GM12878 (cell line): ENCODE data around the gene IFNB1. TPM values are rescaled to one million over a fixed set of nuclear protein-coding genes. Genes with fewer than 3 reads are reported as not detected.
A peak's percentile ranks its signal among the peaks of the same experiment; 100 is the strongest.

Experiments used
- BHLHE40 ChIP-seq, 2 experiments: fragments of 450-650 bp in 1 of 2; IDR thresholded peaks; 2 replicates each; pipeline ENCODE4 v1.6.1; 2011 to 2017; ENCODE audit warnings: low read depth in 2 of 2, borderline replicate concordance in 1 of 2, improper control_type of control experiment in 1 of 2, low read length in 1 of 2, mild to moderate bottlenecking in 1 of 2
- CBX3 ChIP-seq: fragments of 200-600 bp; sonication (generic); IDR thresholded peaks from 2 replicates; pipeline ENCODE4 v1.6.1; 2016; ENCODE audit warnings: low read depth, borderline replicate concordance
- CHD4 ChIP-seq: fragments of 200-600 bp; sonication (generic); IDR thresholded peaks from 2 replicates; pipeline ENCODE4 v1.6.1; 2016; ENCODE audit warnings: mild to moderate bottlenecking
- HDAC2 ChIP-seq: fragments of 200-600 bp; sonication (generic); IDR thresholded peaks from 2 replicates; pipeline ENCODE4 v1.6.1; 2017
- IKZF2 ChIP-seq, 2 experiments: fragments of 450-650 bp; IDR thresholded peaks; 2 replicates each; pipeline ENCODE4 v1.6.1; 2017; ENCODE audit warnings: mild to moderate bottlenecking in 2 of 2, moderate library complexity in 2 of 2
- NBN ChIP-seq: fragments of 450-650 bp; IDR thresholded peaks from 2 replicates; pipeline ENCODE4 v1.6.1; 2016
- NFYA ChIP-seq: IDR thresholded peaks from 2 replicates; pipeline ENCODE4 v1.6.1; 2011; ENCODE audit warnings: low read depth, mild to moderate bottlenecking, low read length, improper control_type of control experiment, borderline replicate concordance
- NRF1 ChIP-seq: conservative IDR thresholded peaks from 2 replicates; pipeline ENCODE4 v1.6.1; 2011; ENCODE audit warnings: mild to moderate bottlenecking, low read depth, low read length, improper control_type of control experiment
- POLR2A ChIP-seq: IDR thresholded peaks from 2 replicates; pipeline ENCODE4 v1.6.1; 2011; ENCODE audit warnings: low read depth, mild to moderate bottlenecking, low read length
- RAD21 ChIP-seq: IDR thresholded peaks from 2 replicates; pipeline ENCODE4 v1.6.1; 2011; ENCODE audit warnings: mild to moderate bottlenecking, low read depth, low read length, moderate library complexity; ENCODE audit not compliant: insufficient read depth
- SMARCA5 ChIP-seq: fragments of 450-650 bp; IDR thresholded peaks from 2 replicates; pipeline ENCODE4 v1.6.1; 2017; ENCODE audit warnings: mild to moderate bottlenecking
- SUPT20H ChIP-seq: IDR thresholded peaks from 2 replicates; pipeline ENCODE4 v1.6.1; 2011; ENCODE audit warnings: low read depth, mild to moderate bottlenecking, low read length, moderate library complexity, borderline replicate concordance; ENCODE audit not compliant: control insufficient read depth
- ZBED1 ChIP-seq: IDR thresholded peaks from 2 replicates; pipeline ENCODE4 v1.6.1; 2016; ENCODE audit warnings: borderline replicate concordance
- ZZZ3 ChIP-seq: IDR thresholded peaks from 2 replicates; pipeline ENCODE4 v1.6.1; 2011; ENCODE audit warnings: low read depth; ENCODE audit not compliant: control insufficient read depth, insufficient read length
- polyA plus RNA-seq, 11 experiments: library from polyadenylated mRNA; depleted of rRNA in 4 of 11; unstranded in 6 of 11; stranded (reverse) in 5 of 11; fragments of >200 nt; fragmentation: Nextera tagmentation in 4 of 11; fragmentation: Illumina TruSeq in 1 of 11; extraction: Ambion mirVana in 4 of 11; extraction: Trizol in 1 of 11; gene quantifications; 1 replicate in 1 of 11; 2 replicates in 10 of 11; pipeline versions ENCODE4 v1.2.1 to v1.2.3, GENCODE V29; 2011 to 2016; ENCODE audit warnings: inconsistent platforms in 2 of 11, missing spikeins in 2 of 11, low read depth in 1 of 11
- total RNA-seq, 4 experiments: library from RNA; depleted of rRNA in 3 of 4; stranded (reverse); fragments of >200 nt in 3 of 4; fragmentation: Illumina TruSeq in 1 of 4; extraction: Trizol in 1 of 4; gene quantifications; 2 replicates each; pipeline versions ENCODE4 v1.2.1 to v1.2.3, GENCODE V29; 2013 to 2021
- TF ChIP-seq, protein P1 (sequence below): fragments of 450-650 bp; formaldehyde crosslinking; IDR thresholded peaks from 2 replicates; pipeline ENCODE4 v1.4.0; 2020; ENCODE audit warnings: mild to moderate bottlenecking, moderate library complexity
- TF ChIP-seq, protein P2 (sequence below): IDR thresholded peaks from 2 replicates; pipeline ENCODE4 v1.6.1; 2012; ENCODE audit warnings: low read depth, low read length, improper control_type of control experiment
- TF ChIP-seq, protein P3 (sequence below): fragments of 450-650 bp; IDR thresholded peaks from 2 replicates; pipeline ENCODE4 v1.6.1; 2016; ENCODE audit warnings: mild to moderate bottlenecking
- TF ChIP-seq, protein P4 (sequence below): IDR thresholded peaks from 2 replicates; pipeline ENCODE4 v1.6.1; 2011; ENCODE audit warnings: borderline replicate concordance, low read depth, mild to moderate bottlenecking, moderate library complexity, mixed read lengths, low read length; ENCODE audit not compliant: insufficient read depth; ENCODE audit errors: extremely low read length
- TF ChIP-seq, protein P5 (sequence below): IDR thresholded peaks from 2 replicates; pipeline ENCODE4 v1.6.1; 2012; ENCODE audit warnings: improper control_type of control experiment, low read depth, low read length; ENCODE audit not compliant: insufficient replicate concordance

The IFNB1 gene
- total and polyA plus RNA-seq, 10 of the 15 experiments (the other 5 are each of a cell fraction or from before 2014, with no cell fraction given) = 0.18 TPM; not detected in 9

DNA sequence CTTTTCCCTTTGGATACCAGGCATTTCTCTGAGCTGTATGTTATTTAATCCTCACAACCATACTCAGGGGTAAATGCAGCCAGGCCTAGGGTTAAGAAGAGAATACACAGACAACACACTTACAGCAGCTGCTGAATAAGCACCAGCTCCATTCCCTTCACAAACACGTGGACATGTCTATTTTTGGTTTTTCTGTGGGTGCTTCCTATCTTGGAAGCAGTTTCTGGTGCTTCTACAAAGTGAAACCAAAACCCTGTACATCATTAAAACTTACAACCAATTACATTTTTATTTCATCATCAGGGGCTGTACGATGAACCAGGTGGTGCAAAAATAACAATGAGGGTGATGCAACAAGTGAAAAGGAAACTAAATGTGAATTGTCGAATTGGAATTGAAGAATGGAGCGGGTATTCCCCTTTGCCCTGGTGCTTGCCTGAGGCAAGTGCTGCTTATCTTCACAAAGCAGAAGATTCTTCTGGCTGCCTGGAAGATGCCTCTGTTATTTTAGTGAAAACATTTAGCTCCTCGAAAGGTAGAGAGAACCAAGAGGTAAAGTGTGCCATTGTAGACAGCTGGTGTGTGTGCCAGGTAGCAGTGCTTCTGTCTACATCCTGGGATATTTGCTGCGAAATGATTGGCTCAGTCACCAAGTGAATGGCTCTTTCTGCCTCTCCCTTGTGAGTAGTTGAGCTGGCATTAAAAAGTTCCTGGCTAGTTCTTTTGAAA is 18.6 kb upstream of the IFNB1 start (continued):
- no peak for TF ChIP-seq SMARCA5
- TF ChIP-seq, protein P1, sequence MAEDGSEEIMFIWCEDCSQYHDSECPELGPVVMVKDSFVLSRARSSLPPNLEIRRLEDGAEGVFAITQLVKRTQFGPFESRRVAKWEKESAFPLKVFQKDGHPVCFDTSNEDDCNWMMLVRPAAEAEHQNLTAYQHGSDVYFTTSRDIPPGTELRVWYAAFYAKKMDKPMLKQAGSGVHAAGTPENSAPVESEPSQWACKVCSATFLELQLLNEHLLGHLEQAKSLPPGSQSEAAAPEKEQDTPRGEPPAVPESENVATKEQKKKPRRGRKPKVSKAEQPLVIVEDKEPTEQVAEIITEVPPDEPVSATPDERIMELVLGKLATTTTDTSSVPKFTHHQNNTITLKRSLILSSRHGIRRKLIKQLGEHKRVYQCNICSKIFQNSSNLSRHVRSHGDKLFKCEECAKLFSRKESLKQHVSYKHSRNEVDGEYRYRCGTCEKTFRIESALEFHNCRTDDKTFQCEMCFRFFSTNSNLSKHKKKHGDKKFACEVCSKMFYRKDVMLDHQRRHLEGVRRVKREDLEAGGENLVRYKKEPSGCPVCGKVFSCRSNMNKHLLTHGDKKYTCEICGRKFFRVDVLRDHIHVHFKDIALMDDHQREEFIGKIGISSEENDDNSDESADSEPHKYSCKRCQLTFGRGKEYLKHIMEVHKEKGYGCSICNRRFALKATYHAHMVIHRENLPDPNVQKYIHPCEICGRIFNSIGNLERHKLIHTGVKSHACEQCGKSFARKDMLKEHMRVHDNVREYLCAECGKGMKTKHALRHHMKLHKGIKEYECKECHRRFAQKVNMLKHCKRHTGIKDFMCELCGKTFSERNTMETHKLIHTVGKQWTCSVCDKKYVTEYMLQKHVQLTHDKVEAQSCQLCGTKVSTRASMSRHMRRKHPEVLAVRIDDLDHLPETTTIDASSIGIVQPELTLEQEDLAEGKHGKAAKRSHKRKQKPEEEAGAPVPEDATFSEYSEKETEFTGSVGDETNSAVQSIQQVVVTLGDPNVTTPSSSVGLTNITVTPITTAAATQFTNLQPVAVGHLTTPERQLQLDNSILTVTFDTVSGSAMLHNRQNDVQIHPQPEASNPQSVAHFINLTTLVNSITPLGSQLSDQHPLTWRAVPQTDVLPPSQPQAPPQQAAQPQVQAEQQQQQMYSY (CRISPR knock-in tag) = no peak
- TF ChIP-seq, protein P2, sequence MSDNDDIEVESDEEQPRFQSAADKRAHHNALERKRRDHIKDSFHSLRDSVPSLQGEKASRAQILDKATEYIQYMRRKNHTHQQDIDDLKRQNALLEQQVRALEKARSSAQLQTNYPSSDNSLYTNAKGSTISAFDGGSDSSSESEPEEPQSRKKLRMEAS = no peak
- no peak for TF ChIP-seq CBX3
- TF ChIP-seq, protein P3, sequence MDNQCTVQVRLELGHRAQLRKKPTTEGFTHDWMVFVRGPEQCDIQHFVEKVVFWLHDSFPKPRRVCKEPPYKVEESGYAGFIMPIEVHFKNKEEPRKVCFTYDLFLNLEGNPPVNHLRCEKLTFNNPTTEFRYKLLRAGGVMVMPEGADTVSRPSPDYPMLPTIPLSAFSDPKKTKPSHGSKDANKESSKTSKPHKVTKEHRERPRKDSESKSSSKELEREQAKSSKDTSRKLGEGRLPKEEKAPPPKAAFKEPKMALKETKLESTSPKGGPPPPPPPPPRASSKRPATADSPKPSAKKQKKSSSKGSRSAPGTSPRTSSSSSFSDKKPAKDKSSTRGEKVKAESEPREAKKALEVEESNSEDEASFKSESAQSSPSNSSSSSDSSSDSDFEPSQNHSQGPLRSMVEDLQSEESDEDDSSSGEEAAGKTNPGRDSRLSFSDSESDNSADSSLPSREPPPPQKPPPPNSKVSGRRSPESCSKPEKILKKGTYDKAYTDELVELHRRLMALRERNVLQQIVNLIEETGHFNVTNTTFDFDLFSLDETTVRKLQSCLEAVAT = no peak
- TF ChIP-seq POLR2A = 0 out of 2 replicates have a peak, but pooled peaks have one; percentile 19
- no peak for TF ChIP-seq SUPT20H
- no peak for TF ChIP-seq RAD21
- TF ChIP-seq ZBED1 = no peak
- TF ChIP-seq IKZF2 (IDR thresholded peaks at IDR 0.05) = peak; percentile 63 to 69
- TF ChIP-seq NFYA = no peak
- TF ChIP-seq NBN = no peak
- TF ChIP-seq, protein P4, sequence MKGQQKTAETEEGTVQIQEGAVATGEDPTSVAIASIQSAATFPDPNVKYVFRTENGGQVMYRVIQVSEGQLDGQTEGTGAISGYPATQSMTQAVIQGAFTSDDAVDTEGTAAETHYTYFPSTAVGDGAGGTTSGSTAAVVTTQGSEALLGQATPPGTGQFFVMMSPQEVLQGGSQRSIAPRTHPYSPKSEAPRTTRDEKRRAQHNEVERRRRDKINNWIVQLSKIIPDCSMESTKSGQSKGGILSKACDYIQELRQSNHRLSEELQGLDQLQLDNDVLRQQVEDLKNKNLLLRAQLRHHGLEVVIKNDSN = no peak
- TF ChIP-seq, protein P5, sequence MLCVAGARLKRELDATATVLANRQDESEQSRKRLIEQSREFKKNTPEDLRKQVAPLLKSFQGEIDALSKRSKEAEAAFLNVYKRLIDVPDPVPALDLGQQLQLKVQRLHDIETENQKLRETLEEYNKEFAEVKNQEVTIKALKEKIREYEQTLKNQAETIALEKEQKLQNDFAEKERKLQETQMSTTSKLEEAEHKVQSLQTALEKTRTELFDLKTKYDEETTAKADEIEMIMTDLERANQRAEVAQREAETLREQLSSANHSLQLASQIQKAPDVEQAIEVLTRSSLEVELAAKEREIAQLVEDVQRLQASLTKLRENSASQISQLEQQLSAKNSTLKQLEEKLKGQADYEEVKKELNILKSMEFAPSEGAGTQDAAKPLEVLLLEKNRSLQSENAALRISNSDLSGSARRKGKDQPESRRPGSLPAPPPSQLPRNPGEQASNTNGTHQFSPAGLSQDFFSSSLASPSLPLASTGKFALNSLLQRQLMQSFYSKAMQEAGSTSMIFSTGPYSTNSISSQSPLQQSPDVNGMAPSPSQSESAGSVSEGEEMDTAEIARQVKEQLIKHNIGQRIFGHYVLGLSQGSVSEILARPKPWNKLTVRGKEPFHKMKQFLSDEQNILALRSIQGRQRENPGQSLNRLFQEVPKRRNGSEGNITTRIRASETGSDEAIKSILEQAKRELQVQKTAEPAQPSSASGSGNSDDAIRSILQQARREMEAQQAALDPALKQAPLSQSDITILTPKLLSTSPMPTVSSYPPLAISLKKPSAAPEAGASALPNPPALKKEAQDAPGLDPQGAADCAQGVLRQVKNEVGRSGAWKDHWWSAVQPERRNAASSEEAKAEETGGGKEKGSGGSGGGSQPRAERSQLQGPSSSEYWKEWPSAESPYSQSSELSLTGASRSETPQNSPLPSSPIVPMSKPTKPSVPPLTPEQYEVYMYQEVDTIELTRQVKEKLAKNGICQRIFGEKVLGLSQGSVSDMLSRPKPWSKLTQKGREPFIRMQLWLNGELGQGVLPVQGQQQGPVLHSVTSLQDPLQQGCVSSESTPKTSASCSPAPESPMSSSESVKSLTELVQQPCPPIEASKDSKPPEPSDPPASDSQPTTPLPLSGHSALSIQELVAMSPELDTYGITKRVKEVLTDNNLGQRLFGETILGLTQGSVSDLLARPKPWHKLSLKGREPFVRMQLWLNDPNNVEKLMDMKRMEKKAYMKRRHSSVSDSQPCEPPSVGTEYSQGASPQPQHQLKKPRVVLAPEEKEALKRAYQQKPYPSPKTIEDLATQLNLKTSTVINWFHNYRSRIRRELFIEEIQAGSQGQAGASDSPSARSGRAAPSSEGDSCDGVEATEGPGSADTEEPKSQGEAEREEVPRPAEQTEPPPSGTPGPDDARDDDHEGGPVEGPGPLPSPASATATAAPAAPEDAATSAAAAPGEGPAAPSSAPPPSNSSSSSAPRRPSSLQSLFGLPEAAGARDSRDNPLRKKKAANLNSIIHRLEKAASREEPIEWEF = no peak
- no peak for TF ChIP-seq CHD4
- no peak for TF ChIP-seq BHLHE40 (IDR thresholded peaks at IDR 0.05; ENCODE audit: borderline replicate concordance in 1 of 2, low read depth in 2 of 2, low read length in 1 of 2)
- no peak for TF ChIP-seq HDAC2
- no peak for TF ChIP-seq ZZZ3
- no peak for TF ChIP-seq NRF1
